ENCODE results near the gene XCL2. TPM values are rescaled to one million over a fixed set of nuclear protein-coding genes. Genes with fewer than 3 reads are reported as not detected.

Gene XCL2
- total and polyA plus RNA-seq, 10 of the 15 experiments (the other 5 are each of a cell fraction or from before 2014, with no cell fraction given), result 0.50 to 299 (median 4.8) TPM

- ATAC-seq, result peak; percentile 24
- WGBS (ENCODE audit: insufficient coverage, insufficient replicate concordance, low lambda C conversion rate, missing lambda C conversion rate), result 75% methylated on average over 2 of the region's 2 CpGs
- Histone ChIP-seq H3K9ac (ENCODE audit: control insufficient read depth, insufficient read depth, low read length) (no peak overlapping the region), H3K4me3 (no peak overlapping the region), H3K27ac (ENCODE audit: control insufficient read depth, insufficient read depth) (no peak overlapping the region), H3K4me2 (ENCODE audit: control insufficient read depth, insufficient read depth) (no peak overlapping the region), H2AFZ (ENCODE audit: control insufficient read depth, low read depth, low read length) (no peak overlapping the region), H3K4me1 (ENCODE audit: control insufficient read depth, insufficient read depth, low read length) (no peaks in the 10 kb centered on the region), H3K27me3 (replicated peaks in 1 of 2; ENCODE audit: control insufficient read depth in 2 of 2, insufficient read depth in 2 of 2, low read length in 1 of 2) (no peaks in the 10 kb centered on the region), H3K36me3 (ENCODE audit: control insufficient read depth in 2 of 2, insufficient read depth in 2 of 2, low read length in 1 of 2) (no peaks in the 10 kb centered on the region), H3K9me3 (replicated peaks; ENCODE audit: control insufficient read depth, insufficient read depth, low read length) (no peaks in the 10 kb centered on the region), H4K20me1 (ENCODE audit: control insufficient read depth, insufficient read depth) (no peaks in the 10 kb centered on the region), H3K79me2 (ENCODE audit: control insufficient read depth, insufficient read depth, low read length) (no peaks in the 10 kb centered on the region)
- FAIRE-seq, result no peak
- in situ Hi-C loops (cut with MboI), result no loop called here
- TF ChIP-seq REST (IDR thresholded peaks at IDR 0.05; ENCODE audit: low read depth, low read length), result no peak
- no peak for TF ChIP-seq ZBTB33 (IDR thresholded peaks at IDR 0.05)
- TF ChIP-seq MLLT1 (IDR thresholded peaks at IDR 0.05), result no peak
- no peak for TF ChIP-seq YBX1 (IDR thresholded peaks at IDR 0.05)
- no peak for TF ChIP-seq PKNOX1 (IDR thresholded peaks at IDR 0.05)
- no peak for TF ChIP-seq CBFB (IDR thresholded peaks at IDR 0.05; ENCODE audit: low read depth)
- no peak for TF ChIP-seq HDGF (IDR thresholded peaks at IDR 0.05)
- no peak for TF ChIP-seq MEF2B (IDR thresholded peaks at IDR 0.05; ENCODE audit: partially characterized antibody, poor library complexity, severe bottlenecking)
- no peak for TF ChIP-seq EZH2 (IDR thresholded peaks at IDR 0.05; ENCODE audit: borderline replicate concordance, control insufficient read depth, low read depth, low read length)
- TF ChIP-seq EP300 (IDR thresholded peaks at IDR 0.05; ENCODE audit: borderline replicate concordance in 1 of 2, control insufficient read depth in 1 of 2, low read depth in 2 of 2, low read length in 2 of 2), result no peak
- ChIA-PET CTCF (no interaction called here), RAD21 (ENCODE audit: unreplicated experiment) (interaction anchor here (0.8 to 1.2 kb wide), 2 partner anchors 20 to 817 kb away, joined by 3 read pairs; no protein-coding TSS in a partner anchor), POLR2A (no interaction called here), SMC1A (ENCODE audit: uncharacterized antibody, unreplicated experiment) (interaction anchor here (0.7 to 5.5 kb wide), 4 partner anchors 8 to 21 kb away, joined by 4 to 21 read pairs (median 5); no protein-coding TSS in a partner anchor)
- intact Hi-C loops (cut with micrococcal nuclease; ENCODE audit: unreplicated experiment), result no loop called here
- DNase-seq (ENCODE audit: low read depth, low spot score), result no peak
- no TSS peak for BruUV-seq (replicated peaks)
Observed at GRCh38 chr1:168531615-168532345, 12.0 kb downstream of the XCL2 start.
